IPS DF 4.7 (cell line): Measurements from ENCODE around the gene ABCC11.
"Not testable (repeated sequence)": the region's sequence is repeated elsewhere in the genome, so short reads cannot be mapped to it uniquely, and the experiment has no call there.

Experiments
- DNase-seq: peaks from one replicate; pipeline ENCODE4 v3.0.0-alpha.2; 2013; ENCODE audit warnings: low spot score; ENCODE audit errors: extremely low read depth

ABCC11 gene

DNA sequence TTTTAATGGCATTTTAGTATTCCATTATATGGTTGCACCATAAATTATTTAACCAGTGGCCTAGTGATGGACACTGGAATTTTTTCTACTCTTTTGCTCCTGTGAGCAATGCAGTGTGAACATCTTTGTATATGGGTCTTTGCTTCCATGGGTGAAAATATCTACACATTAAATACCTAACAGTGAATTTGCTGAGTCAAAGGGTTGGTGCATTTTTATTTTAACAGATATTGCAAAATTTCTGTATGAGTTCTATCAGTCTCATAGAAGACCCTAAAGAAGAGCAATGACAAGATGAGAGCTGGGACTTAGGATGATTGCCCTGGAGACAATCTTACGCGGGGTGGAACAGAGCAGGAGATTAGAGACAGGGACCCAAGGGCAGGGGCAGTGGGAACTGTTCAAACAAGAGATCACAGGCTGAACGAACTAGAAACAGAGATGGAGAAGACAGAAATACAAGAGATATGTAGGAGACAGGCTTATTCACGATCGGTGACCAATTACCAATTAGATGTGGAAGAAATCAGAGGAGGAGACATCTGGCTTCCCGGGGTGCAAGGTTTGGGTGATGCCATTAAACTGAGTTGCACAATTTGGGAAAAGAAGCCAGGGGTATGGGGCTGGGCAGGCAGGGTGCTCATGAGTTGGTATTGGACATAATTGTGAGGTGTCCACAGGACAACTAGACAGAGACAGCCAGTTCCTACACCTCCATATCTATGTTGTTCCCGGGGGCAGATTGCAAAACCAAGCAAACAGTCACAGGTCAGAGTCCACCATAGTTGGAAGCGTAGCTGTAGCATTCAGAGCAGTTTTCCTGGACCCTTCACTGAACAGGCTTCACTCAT is 43.1 kb downstream of the ABCC11 start:
- no peak for DNase-seq

DNA sequence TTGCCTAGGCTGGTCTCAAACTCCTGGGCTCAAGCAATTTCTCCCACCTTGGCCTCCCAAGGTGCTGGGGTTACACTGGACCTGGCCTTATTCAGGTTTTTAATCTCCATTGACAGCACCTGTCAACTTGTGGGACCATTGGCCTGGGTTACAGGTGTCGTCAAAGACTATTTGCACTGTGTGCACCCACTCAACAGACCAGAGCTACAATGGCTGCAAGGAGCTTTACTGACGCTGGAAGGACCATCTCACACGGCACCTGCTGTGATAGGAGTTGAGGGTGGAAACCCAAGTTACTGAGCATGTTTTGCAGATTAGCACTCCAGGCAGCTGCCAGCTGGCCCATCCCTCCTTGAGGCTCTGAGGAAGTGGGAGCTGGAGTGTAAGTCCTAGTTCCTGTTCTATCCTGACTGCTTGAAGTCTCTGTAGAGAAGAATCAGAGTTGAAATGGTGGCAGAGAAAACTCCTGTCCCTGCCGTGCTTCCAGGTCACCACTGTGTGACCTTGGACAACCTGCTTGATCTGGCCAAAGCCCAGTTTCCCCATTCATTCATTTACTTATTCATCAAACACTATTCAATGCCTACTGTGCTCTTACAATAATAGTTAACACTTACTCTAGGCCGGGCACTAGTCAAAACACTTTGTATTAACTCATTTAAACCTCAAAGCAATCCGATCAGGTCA is 45.7 kb downstream of the ABCC11 start:
- no peak for DNase-seq

DNA sequence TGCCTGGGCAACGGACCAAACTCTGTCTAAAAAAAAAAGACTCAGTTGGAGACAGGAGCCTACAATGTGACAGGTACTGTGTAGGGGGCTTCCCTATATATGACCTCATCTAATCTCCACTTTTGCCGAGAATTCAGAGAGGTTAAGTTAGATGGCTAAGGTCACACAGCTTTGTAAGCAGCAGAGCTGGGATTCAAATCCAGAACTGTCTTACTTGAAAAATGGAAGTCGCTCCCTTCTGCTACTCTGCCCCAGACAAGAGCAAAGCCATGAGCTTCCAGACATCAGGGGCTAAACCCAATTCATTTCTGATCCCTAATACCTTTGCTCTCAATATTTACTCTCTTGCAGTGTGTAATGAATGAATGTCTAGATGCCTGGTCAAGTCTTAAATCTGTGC is 50.0 kb downstream of the ABCC11 start:
- DNase-seq = no peak

DNA sequence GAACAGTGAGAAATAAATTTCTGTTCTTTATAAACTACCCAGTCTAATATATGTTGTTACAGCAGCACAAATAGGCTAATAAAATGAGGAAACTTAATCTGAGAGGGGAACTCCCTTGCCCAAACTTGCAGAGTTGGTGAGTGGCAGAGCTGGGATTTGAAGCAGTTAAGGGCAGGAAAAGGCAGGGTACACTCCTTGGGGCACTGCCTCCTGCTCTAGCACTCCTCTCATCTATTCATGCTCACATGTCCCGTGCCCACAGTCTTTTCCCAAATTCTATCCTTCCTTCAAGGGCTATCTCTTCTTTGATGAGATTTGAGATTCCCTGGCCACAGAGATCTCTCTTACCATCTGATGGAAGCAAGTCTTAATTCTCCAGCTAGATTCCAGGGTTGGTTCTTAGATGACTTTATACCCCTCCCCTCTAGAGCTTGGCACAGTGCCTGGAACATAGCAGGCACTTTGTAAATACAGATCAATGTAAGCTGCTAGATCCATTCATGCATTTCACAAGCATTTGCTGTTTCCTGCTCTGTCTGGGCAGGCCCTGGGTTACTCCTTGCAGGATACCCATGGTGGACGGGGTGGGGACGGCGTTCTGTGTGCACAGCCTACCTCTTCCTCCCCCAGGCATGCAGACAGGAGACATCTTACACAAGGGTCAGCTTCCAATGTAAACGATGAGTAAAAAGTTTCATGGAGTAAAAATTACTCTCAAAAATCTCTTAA is 52.3 kb downstream of the ABCC11 start:
- DNase-seq = no peak

DNA sequence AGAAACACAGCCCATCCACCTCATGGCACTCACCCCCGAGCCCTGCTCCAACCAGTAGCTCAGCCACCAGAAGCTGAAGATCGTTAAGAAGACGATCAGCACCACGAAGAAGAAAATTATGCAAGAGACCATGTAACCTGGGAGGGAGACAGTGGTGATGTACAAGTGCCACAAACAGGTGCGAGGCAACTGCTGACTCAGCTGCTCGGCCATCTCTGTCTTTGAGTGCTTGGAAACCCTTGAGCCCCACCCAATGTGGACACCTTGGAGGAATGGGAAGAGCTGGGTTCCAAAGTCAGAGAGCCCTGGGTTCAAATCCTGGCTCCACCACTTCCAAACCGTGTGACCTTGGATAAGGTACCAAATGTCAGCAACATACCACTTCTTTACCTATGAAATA is 53.5 kb downstream of the ABCC11 start:
- no peak for DNase-seq

DNA sequence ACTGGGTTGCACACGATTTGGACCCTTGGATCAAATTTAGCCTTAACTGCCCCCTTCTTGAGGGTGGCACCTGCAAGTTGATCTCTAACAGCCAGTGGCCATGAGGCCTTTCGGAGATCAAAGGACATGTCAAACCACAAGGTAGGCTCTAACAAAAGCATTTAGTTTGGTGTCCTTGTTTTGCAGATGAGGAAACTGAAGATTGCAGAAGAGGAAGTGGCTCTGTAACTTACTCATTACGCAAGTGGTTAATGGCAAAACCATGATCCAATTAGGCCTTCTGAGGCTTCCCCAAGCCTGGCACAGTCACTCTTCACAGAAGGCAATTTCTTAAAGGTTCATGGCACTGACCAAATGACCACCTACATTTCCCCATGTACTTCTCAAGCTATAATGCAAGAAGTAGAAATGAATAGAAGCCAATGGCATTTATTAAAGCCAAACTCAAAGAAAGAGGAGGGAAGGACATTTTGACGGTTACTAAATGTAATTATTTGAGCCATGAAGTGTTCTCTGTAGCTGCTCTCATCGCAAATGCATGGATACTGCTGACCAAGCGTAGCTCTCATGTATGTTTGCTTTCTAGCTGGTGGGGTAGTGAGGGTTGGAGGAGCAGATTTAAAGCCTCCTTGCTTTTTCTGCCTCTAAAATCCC is 58.8 kb downstream of the ABCC11 start:
- DNase-seq = no peak

DNA sequence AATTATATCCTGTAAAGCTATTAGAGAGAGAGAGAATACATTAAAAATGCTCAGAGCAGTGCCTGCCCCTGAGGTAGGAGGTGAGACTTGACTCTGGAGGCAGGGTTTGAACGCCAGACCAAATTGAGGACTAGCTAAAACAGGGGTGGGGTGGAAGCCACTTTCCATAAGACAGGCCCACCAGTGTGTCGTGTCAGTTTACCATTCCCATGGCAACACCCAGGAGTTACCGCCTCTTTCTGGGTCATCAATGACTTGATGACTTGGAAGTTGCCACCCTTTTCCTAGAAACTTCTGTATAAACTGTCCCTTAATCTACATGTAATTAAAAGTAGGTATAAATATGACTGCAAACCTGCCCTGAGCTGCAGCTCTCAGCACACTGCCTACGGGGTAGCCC is 59.6 kb downstream of the ABCC11 start:
- DNase-seq = no peak

DNA sequence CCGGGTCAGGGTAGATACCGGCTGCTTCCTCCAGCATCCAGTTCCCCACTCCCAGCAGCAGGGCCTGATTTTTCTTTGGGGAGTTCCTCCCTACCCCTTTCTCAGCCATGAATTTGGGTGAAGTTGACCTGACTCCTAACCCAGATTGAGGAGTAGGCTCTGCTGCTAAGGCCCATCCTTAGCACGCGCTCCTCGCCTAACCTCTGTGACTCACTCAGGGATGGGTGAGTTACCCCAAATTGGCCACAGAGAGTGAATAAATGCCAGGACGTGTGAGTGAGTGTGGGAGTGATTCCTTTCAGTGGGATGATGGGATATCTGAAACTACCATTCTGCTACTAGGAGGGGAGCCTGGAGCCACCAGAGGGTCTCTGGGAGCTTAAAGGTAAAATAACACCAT is 62.7 kb downstream of the ABCC11 start:
- no peak for DNase-seq

DNA sequence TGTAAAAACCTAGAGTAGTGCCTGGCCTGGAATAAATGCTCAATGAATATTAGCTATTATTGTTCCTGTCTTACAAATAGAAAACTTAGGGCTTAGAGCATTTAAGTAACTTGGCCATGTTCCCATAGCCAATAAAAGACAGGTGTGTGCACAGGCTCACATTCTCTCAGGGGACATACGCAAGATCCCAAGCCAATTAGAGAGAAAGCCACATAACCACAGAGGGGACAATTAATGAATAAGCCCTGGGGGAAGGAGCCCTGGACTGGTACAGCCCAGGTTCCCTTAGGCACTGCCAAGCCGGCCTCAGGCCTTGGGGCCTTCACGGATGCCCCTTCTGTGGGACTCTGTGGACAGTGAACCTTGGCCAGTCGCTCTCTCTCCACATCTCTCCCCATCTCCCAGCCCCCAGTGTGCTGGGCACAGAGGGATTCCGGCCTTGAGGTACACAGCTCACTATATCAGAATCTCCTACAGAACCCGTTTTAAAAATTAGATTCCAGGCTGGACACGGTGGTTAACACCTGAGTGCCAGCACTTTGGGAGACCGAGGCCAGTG is 64.3 kb downstream of the ABCC11 start:
- no peak for DNase-seq

DNA sequence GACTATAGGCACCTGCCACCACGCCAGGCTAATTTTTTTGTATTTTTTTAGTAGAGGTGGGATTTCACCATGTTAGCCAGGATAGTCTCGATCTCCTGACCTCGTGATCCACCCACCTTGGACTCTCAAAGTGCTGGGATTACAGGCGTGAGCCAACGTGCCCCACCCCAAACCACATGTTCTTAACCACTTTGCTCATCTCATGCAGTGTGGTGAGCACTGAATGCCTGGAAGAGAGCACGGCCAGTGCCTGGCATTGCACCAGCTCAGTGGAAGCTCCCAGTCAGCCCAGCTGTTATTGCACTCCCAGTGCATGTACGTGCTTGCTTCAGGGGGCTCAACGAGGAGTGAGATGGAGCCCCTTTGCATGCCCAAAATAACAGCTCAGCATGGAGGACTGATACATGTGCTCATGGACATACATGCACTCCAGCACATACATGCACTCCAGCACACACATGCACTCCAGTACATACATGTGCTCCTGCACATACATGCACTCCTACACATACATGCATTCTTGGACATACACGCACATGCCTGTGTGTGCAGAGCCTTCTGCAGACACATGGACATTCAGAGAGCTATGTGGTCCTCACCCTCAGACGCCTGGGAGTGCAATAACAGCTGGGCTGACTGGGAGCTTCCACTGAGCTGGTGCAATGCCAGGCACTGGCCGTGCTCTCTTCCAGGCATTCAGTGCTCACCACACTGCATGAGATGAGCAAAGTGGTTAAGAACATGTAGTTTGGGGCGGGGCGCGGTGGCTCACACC is 65.4 kb downstream of the ABCC11 start:
- DNase-seq = not testable (repeated sequence)

DNA sequence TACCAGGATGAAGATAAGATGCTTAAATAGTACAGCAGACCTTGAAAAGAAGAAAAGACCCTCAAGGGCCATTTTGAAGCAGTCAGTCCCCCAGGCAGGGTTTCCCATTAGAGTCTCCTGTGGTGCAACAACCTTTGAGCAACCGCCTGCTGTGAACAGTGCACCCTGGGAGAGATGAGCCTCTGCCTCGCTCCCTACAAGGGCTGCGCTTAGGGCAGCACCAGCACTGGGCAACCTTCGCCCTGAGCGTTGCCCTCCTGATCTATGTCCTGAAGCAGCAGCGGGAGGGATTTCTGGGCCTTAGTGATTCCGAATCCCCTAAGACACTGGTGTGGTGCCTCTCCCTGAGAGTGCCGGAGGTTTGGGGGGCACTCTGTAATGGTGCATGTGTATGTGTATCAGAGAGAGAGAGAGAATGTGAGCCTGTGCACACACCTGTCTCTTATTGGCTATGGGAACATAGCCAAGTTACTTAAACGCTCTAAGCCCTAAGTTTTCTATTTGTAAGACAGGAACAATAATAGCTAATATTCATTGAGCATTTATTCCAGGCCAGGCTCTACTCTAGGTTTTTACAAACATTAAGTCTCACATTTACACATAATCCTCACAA is 66.4 kb downstream of the ABCC11 start:
- no peak for DNase-seq

DNA sequence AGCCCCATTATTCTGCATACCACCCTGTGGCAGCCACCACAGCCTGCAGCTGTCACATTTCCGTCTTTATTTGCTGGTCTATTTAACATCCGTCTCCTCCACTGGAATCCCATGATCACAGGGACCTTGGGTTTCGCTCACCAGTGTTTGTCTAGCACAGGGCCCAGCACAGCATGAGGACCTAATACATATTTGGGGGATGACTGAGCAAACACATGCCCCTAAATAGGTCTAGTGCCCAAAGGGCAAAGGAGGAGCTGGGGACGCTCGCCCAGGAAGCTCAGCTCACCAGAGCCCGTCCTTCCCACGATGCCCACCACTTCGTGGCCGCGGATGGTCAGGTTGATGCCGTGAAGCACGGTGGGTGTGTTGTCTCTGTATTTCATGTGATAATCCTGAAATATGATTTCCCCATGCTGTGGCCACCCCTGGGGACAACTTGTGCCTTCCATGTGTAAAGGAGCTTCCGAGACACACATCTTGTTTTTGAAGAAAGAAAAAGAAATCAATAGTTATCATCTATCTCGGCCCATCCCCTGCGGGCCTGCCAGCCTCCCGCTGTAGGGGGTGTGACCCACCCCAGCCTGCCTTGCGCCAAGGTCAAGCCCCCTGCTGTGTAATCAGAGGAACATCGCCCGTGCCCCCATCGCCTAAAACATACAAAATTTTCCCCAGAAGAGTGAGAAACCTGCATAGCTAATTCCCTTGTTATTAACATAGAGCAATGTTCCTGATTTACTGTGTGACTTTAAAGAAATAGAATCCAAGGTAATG is 70.5 kb downstream of the ABCC11 start:
- no peak for DNase-seq

DNA sequence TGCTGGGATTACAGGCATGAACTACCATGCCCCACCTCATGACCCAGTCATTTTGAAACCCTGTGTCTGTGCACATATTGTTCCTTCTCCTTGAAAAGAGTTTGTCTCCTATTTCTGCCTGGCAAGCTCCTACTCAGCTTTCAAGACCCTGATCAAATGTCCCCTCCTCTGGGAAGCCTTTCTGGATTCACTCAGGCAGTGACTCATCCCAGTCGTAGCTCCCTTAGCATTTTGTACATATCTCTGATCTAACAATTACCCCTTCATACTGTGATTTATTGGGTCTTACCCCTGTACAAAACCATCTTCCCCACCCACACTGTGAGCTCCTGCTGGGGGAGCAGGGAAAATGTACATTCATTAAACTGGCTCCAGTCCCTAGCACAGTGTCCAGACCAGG is 73.5 kb downstream of the ABCC11 start:
- DNase-seq = no peak

DNA sequence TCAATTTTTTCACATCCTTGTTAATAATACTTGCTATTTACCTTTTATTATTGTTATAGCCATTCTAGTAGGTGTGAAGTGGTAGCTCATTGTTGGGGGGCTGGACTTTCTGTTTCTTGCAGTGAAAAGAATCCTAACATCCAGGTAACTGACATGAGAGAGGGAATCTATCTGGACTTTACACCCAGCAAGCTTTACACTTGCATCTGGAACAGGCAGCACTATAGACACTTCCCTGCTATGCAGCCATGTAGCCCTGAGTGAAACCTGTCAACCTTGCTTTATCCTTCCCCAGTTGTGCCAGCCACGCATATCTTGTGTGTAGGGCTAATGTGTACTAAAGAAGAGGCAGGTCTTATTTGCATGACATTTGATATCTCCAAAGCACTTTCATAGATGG is 74.7 kb downstream of the ABCC11 start:
- no peak for DNase-seq

DNA sequence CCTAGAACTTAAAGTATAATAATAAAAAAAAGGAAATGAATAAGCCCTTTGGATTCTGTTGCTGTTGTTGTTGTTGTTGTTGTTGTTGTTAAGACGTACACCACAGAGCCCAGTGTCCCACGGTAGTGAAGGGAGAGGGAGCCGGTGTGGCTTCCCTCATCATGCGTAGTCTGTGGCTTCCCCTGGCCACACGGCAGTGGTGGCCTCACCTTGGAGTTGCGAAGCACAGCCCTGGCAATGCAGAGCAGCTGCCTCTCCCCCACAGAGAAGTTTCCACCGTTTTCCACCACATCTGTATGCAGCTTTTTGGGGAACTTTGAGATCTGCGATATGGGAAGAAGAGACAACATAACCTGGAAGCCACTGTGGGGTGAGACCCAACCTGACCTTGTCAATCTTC is 77.4 kb downstream of the ABCC11 start:
- DNase-seq = no peak

DNA sequence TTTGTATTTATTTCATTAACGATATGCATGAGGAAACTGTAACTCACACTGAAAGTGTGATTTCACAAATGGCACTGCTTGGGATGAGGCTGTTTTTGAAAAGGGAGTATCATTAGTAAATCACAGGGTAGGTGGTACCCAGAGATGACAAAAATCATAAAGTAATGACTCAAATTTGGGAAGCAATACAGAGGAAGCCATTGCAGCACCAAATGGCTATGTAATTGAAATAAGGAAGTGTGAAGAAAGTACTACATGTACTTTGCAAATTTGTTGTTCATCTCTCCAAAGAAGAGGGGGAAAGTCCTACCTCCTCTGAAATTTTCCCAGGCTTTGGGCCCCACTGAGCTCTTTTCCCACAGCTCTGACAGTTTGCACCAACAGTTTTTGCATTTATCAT is 79.3 kb downstream of the ABCC11 start:
- no peak for DNase-seq

DNA sequence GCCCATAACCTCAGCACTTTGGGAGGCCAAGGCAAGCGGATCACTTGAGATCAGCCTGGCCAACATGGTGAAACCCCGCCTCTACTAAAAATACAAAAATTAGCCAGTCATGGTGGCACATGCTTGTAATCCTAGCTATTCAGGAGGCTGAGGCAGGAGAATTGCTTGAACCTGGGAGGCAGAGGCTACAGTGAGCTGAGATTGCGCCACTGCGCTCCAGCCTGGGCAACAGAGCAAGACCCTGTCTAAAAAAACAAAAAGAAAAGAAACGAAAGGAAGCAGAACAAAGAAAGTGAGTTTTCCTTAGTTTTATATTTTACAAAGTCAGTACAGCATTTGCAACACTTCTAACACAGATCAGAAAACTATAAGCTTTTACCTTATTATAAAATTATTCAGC is 80.7 kb downstream of the ABCC11 start:
- not testable (repeated sequence) for DNase-seq

DNA sequence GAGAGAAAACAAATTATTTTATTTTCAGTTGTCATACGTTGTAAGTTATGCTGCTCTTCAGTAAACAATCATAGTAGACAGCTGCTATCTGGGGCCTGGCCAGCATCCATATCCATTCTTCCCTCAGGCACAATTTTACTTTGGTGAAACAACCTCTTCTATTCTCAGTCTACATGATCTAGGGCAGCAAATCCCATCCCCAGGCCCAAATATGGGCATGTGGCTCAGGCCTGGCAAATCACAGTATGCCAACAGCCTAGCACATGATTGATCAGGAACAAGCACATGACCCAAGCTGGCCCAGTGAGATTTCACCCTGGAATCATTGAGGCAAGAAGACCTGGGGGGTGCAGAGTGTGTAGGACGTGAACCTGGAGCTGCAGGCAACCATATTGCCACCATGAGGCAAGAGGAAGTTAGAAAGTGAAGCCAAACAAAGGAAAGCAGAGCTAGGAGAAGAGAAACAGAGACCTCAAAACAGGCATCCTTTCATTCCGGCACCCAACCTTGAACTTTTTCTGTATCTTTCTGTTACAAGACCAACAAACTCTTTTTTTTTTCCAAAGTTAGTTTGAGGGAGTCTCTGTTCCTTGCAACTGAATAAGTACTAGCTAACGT is 81.3 kb downstream of the ABCC11 start:
- no peak for DNase-seq
